Activated T-helper 1 cell treated with anti-CD3 and anti-CD28 coated beads, Interleukin-2, amount 50 U/mL, for 16 hours (primary cell): ENCODE measurements around the gene BCL2L13.

ENCODE experiments used
- DNase-seq, 2 donors: peaks; one replicate each; pipeline ENCODE4 v3.0.0-alpha.2; 2020; ENCODE audit warnings: low read depth in 1 of 2, low spot score in 1 of 2

Gene BCL2L13

GRCh38 chr22:17638432-17639246, at the start of gene BCL2L13:
Gene BCL2L13, plus strand, starts transcription at chr22:17638757. Its CDS starts 16,955 bp downstream, at chr22:17655712.
- peak; percentile 70 to 80 for DNase-seq

- DNase-seq: no peak
These were observed 48.7 kb upstream of the BCL2L13 start for GRCh38 chr22:17589810-17590375.

- no peak for DNase-seq
These were observed 48.0 kb upstream of the BCL2L13 start for GRCh38 chr22:17590586-17590985.

DNA sequence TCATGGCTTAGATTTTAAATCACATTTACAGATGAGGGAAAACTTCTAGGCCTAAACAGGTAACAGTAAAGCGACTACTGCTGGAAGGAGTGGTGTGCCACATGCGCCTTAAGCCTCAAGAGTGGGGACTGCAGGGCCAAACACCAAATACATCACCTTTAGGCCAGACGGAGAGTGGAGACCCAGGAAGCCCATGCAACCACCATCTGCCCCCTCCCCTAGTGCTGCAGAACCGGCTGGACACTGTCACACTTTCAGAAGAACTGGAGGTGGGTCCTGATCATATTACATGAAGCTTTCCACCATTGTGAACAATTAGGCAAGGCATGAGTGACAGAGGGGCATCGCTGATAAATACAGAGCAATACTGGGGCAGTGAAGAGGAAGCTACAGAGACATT, 46.4 kb upstream of the BCL2L13 start:
- DNase-seq: no peak

- no peak for DNase-seq
These were observed 42.3 kb upstream of the BCL2L13 start for GRCh38 chr22:17596226-17596625.

- no peak for DNase-seq
These were observed 41.3 kb upstream of the BCL2L13 start for GRCh38 chr22:17597217-17597616.

- DNase-seq: no peak
These were observed 40.2 kb upstream of the BCL2L13 start for GRCh38 chr22:17598318-17598717.

DNA sequence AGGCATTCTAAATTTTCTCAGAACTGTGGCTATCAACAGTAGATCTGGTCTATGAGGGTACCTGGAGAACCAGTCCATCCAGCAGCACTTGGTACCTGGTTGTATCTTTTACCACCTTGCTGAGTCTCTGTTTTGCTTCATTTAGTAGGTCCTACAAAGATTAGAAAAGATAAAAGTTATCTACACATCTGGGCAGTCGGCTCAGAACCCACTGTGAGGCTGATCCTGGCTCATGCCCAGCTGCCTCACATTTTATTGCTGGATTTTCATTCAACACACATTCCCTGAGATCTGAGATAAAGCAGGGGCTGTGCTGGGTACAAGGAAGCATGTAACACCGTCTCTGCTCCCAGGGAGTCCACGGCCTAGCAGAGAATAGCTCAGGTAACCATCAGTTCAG, 37.5 kb upstream of the BCL2L13 start:
- DNase-seq: no peak

DNA sequence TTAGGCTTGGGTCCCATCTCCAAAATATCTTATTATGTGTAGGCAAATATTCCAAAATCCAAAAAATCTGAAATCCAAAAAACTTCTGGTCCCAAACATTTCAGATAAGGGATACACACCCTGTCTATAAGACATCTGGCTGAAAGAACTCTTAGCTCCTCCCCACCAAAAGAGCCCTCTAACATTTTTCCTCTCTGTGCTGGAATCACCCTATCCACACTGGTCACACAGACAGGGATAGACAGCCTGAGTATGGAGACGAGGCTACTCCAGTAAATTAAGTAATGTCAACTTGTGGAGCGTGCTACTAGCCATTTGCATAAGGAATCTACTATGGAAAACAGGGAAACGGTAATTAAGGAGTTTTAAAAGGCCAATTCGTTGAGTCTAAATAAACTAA, 34.9 kb upstream of the BCL2L13 start:
- no peak for DNase-seq

DNA sequence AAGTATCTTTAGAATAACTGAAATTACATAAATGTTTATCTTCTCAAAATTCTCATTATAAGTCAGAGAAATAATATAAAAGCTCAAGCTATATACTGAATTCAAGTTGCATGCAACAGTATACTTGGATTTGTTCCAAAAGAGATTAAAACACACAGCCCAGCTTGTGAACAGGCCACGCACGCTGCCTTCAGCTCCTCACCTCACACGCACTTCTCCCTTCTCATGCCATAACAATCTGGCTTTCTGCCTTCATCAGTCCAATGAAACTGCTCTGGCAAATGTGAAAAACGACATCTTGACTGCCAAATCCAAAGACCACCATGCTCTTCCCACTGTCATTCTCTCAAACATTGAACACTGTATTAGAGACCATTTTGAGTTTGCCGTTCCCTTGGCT, 32.1 kb upstream of the BCL2L13 start:
- no peak for DNase-seq

DNA sequence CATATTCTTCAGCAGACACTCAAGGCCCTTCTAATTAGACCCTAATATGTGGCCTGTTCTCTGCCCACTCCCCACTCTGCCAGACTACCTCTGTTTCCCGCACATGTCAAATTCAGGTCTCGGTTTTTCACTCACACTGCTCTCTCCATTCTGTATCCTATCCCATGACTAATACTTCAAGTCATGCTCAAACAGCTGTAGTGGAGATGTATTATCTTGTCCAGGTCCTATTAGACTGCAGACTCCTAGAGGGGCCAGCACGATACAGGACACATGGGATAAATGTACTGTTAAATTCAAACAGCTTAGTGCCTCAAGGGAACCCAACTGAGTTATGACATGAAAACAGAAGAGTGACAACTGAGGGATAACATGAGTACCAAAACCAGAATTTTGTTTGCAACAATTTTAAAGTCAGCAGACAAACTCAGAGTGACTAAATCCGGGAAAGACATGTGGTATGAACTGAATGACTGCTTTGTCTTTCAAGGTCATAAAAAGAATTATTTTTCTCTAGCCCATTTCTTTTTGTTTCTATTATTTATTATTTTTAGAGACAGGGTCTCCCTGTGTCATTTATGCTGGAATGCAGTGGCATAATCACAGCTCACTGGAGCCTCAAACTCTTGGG, 30.6 kb upstream of the BCL2L13 start:
- no peak for DNase-seq

DNA sequence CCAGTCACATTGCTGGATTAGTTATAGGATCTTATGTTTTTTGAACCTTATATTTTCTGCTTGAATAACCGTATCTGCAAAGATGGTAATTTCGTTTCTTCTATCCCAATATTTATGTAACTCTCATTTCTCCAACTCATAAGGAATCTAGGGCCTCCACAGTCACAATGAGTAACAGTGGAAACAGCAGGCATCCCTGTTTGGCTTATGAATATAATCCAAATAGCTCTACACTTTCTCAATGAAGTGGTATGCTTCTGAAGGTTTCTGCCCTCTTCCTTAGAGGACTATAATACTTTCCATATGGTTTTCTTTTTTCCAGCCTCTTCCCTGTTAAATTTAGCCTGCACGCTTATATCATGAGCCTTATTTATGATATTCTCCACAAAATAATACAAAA, 26.5 kb upstream of the BCL2L13 start:
- no peak for DNase-seq

DNA sequence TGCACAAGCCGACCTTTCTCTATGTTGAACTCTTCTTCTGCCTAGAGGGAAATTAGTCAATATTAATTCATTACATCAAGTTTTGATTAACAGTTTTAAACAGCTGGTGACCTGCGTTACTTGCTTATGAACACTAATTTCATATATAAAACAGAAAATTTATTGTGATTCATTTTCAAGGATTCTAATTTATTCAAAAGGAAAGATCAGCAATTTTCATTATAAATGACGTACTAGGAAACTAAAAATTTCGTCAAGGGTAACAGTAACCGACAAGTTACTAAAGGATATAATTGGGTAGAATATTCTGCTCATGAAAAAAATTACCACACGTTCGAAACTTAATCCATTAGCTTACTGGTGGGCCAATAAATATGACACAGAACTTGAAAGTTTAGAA, 25.3 kb upstream of the BCL2L13 start:
- DNase-seq: no peak

DNA sequence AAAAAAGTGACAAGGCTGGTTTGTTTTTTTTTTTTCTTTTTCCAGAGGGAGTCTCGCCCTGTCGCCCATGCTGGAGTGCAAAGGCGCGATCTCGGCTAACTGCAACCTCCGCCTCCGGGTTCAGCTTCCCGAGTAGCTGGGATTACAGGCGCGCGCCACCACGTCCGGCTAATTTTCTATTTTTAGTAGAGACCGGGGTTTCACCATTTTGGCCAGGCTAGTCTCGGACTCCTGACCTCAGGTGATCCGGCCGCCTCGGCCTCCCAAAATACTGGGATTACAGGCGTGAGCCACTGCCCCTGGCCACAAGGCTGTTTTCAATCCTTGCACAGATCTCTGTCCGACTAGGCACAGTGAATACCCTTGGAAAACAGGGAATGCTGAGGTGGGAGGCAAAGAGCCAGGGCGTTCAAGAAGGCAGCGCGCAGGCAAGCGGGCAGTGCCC, 10.6 kb upstream of the BCL2L13 start:
- DNase-seq: no peak

DNA sequence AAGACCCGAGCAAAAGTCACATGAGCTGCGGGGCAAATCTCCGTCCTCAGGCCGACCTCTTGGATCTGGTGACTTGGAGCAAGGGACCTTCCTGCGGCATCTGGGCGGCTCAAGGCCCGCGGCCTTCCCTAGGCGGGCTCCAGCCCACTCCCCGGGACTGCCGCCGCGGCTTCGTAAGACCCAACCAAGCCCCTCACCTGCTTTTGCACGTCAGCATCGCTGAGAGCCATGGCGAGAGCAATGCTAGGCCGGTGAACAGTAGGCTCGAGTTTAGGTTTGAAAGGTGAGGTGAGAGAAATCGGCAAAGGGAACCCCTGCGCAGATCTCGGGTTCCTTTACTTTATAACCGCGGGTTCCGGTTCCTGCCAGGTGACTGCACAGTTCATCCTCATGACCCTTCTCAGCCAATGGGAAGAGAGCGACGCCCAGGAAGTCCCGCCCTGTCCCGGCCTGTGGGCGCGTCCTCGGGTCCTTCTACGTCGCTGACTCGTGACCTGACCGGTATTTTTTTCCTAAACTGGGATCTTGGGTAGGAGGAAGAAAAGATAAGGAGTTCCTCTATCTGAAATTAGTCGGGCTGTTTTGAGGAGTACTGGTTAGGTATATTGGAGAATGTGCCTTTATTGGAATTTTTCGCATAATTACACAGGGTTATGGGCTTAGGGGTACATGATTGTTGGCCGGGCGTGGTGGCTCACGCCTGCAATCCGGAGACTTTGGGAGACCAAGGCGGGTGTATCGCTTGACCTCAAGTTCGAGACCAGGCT, 10.0 kb upstream of the BCL2L13 start, which contains the start of gene ATP6V1E1:
ATP6V1E1 (minus strand) TSS at position 344 of the 767 bp plus-strand sequence; CDS start at position 230, 114 bp downstream.
- DNase-seq: peak; percentile 90 to 91

DNA sequence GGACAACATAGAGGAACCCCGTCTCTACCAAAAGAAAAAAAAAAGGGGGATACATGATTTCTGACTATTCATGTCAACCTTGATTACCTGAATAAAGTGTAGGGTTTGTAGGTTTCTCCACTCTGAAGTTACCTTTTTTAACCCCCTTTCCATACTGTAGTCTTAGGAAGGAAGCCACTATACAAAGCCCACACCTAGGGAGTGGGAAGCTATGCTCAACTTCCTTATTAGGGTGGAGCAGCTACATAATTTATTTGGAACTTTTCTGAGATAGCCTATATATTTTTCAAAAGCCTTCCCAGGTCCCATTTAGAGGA, 9.4 kb upstream of the BCL2L13 start:
- no peak for DNase-seq

GRCh38 chr22:17629641-17630040, 8.9 kb upstream of the BCL2L13 start:
- DNase-seq: no peak

GRCh38 chr22:17631076-17631565, 7.4 kb upstream of the BCL2L13 start:
- no peak for DNase-seq

- DNase-seq: no peak
These were observed 5.2 kb upstream of the BCL2L13 start for GRCh38 chr22:17633217-17633997.

- no peak for DNase-seq
These were observed 4.6 kb upstream of the BCL2L13 start for GRCh38 chr22:17633998-17634323.

GRCh38 chr22:17634696-17635095, 3.9 kb upstream of the BCL2L13 start:
- DNase-seq: no peak
